Smooth muscle cell (in vitro differentiated cells): ENCODE measurements around the gene LRCH3. TPM values are rescaled to one million over a fixed set of nuclear protein-coding genes. Genes with fewer than 3 reads are reported as not detected.

ENCODE experiments used
- DNase-seq: peaks from one replicate; lab custom pipeline; 2025; ENCODE audit not compliant: unreplicated experiment; lab: John Stamatoyannopoulos, UW
- H2AFZ ChIP-seq: fragments of 200-600 bp; sonication (generic); 2 replicates; pipeline ENCODE4 v1.6.0; 2016; ENCODE audit warnings: antibody characterized with exemption, low read depth, mild to moderate bottlenecking
- H3F3A ChIP-seq: fragments of 200-600 bp; sonication (generic); 2 replicates; pipeline ENCODE4 v1.6.0; 2017; ENCODE audit warnings: antibody characterized with exemption, low read depth
- H3K27ac ChIP-seq: fragments of 200-600 bp; sonication (generic); 2 replicates; pipeline ENCODE4 v1.5.1; 2016; ENCODE audit warnings: low read depth, mild to moderate bottlenecking
- H3K27me3 ChIP-seq: fragments of 200-600 bp; sonication (generic); 2 replicates; pipeline ENCODE4 v1.6.1; 2016; ENCODE audit warnings: low read depth, mild to moderate bottlenecking
- H3K36me3 ChIP-seq: fragments of 200-600 bp; sonication (generic); 2 replicates; pipeline ENCODE4 v1.5.1; 2016; ENCODE audit warnings: low read depth
- H3K4me1 ChIP-seq: fragments of 200-600 bp; sonication (generic); 2 replicates; pipeline ENCODE4 v1.5.1; 2016; ENCODE audit warnings: low read depth
- H3K4me2 ChIP-seq: fragments of 200-600 bp; sonication (generic); 2 replicates; pipeline ENCODE4 v1.6.0; 2016; ENCODE audit warnings: mild to moderate bottlenecking
- H3K4me3 ChIP-seq: fragments of 200-600 bp; sonication (generic); 2 replicates; pipeline ENCODE4 v1.5.1; 2016; ENCODE audit warnings: mild to moderate bottlenecking
- H3K79me2 ChIP-seq: fragments of 200-600 bp; sonication (generic); 2 replicates; pipeline ENCODE4 v1.6.0; 2016; ENCODE audit warnings: low read depth, mild to moderate bottlenecking
- H3K9ac ChIP-seq: fragments of 200-600 bp; sonication (generic); 2 replicates; pipeline ENCODE4 v1.6.0; 2016; ENCODE audit warnings: low read depth
- H3K9me3 ChIP-seq: fragments of 200-600 bp; sonication (generic); replicated peaks from 2 replicates; pipeline ENCODE4 v1.5.1; 2016; ENCODE audit warnings: low read depth
- H4K20me1 ChIP-seq: fragments of 200-600 bp; sonication (generic); 2 replicates; pipeline ENCODE4 v1.6.0; 2016; ENCODE audit warnings: low read depth
- WGBS: methylation state at CpG from one replicate; pipeline ENCODE4 v1.1.7; 2016; ENCODE audit warnings: low lambda C conversion rate; 5-methylcytosine and 5-hydroxymethylcytosine counted together
- polyA plus RNA-seq: library from polyadenylated mRNA; unstranded; fragments of >200 nt; fragmentation: Nextera tagmentation; extraction: Ambion mirVana; gene quantifications from 2 replicates; pipeline ENCODE4 v1.2.1, GENCODE V29; 2016
- total RNA-seq: library from RNA; depleted of rRNA; stranded (reverse); fragments of >200 nt; gene quantifications from 2 replicates; pipeline ENCODE4 v1.2.3, GENCODE V29; 2014
- TF ChIP-seq, protein P1 (sequence below): fragments of 200-600 bp; sonication (generic); IDR thresholded peaks from 2 replicates; pipeline ENCODE4 v1.5.1; 2017; ENCODE audit warnings: borderline replicate concordance, mild to moderate bottlenecking, antibody characterized with exemption; ENCODE audit not compliant: insufficient read depth, poor library complexity, severe bottlenecking

The LRCH3 gene
- total and polyA plus RNA-seq, 2 experiments from 2014 or later: 15.6 to 31.7 TPM

DNA sequence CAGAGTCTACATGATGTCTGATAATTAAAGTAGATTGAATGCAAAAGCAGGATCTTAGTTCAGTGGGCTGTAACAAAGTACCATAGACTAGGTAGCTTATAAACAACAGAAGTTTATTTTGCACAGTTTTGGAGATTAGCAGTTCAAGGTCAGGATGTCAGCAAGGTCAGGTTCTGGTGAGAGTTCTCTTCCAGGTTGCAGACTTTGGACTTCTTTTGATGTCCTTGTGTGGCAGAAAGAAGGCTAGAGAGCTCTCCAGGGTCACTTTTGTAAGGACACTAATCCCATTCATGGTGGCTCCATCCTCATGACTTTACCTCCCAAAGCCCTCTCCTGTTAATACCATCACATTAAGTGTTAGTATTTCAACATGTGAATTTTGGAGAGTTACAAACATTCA is 29.3 kb upstream of the LRCH3 start:
- Histone ChIP-seq H3K9ac (no peak overlapping the region), H3K4me1 (no peaks in the 10 kb centered on the region), H3K27me3 (no peaks in the 10 kb centered on the region), H3K9me3 (no peaks in the 10 kb centered on the region), H3F3A (no peaks in the 10 kb centered on the region), H3K36me3 (peaks cover 17% of the 10 kb centered on the region), H3K27ac (no peak overlapping the region), H3K4me2 (no peak overlapping the region), H4K20me1 (peaks cover 55% of the 10 kb centered on the region), H3K79me2 (peaks cover 60% of the 10 kb centered on the region), H2AFZ (no peak overlapping the region), H3K4me3 (no peak overlapping the region)
- DNase-seq: no peak
- TF ChIP-seq, protein P1, sequence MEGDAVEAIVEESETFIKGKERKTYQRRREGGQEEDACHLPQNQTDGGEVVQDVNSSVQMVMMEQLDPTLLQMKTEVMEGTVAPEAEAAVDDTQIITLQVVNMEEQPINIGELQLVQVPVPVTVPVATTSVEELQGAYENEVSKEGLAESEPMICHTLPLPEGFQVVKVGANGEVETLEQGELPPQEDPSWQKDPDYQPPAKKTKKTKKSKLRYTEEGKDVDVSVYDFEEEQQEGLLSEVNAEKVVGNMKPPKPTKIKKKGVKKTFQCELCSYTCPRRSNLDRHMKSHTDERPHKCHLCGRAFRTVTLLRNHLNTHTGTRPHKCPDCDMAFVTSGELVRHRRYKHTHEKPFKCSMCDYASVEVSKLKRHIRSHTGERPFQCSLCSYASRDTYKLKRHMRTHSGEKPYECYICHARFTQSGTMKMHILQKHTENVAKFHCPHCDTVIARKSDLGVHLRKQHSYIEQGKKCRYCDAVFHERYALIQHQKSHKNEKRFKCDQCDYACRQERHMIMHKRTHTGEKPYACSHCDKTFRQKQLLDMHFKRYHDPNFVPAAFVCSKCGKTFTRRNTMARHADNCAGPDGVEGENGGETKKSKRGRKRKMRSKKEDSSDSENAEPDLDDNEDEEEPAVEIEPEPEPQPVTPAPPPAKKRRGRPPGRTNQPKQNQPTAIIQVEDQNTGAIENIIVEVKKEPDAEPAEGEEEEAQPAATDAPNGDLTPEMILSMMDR: no peak

DNA sequence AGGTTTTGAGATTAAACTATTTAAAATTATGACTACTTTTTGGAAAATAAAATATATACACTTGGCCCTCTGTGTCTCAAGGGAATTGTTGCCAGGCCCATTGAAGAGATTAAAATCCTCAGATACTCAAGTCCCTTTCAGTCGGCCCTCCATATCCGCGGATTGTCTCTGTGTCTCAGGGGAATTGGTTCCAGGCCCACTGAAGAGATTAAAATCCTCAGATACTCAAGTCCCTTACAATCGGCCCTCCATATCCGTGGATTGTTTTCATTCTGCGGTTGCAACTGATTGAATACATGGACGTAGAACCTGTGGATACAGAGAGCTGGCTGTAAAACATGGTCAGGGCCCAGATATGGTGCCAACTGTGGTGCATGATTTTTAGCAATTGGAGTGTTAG is 15.7 kb upstream of the LRCH3 start:
- no peaks in the 10 kb centered on the region for H3K4me1 ChIP-seq
- no peak for DNase-seq
- no peaks in the 10 kb centered on the region for H3K9me3 ChIP-seq
- TF ChIP-seq, protein P1: no peak
- no peak overlapping the region for H3K4me2 ChIP-seq
- 95% methylated on average over 7 of the region's 7 CpGs for WGBS
- no peak overlapping the region for H3K4me3 ChIP-seq
- H3F3A ChIP-seq: no peaks in the 10 kb centered on the region
- no peak overlapping the region for H3K27ac ChIP-seq
- H2AFZ ChIP-seq: no peak overlapping the region
- no peaks in the 10 kb centered on the region for H3K27me3 ChIP-seq
- H4K20me1 ChIP-seq: peaks cover 7% of the 10 kb centered on the region
- peaks cover 48% of the 10 kb centered on the region for H3K36me3 ChIP-seq
- no peaks in the 10 kb centered on the region for H3K79me2 ChIP-seq
- no peak overlapping the region for H3K9ac ChIP-seq

DNA sequence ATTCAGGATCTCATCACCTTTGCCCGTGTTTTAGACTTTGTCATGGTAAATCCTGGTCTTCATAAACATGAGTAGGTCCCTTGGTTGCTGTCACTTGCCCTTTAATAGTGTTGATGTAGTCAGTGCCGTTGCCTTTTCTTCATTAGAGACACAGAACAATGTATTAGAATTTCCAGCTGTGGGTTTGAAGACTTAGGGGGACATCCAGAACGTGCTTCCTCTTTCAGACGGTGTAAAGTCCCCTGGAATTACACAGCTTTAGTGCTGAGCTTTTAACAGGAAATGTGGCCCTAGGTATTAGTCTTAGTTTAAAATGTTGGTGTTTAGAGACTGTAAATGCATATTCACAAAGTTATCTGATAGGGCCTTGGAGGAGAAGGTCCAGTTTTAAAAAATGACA is 8.8 kb upstream of the LRCH3 start:
- H2AFZ ChIP-seq: no peak overlapping the region
- H3K4me1 ChIP-seq: peaks cover 5% of the 10 kb centered on the region
- no peak overlapping the region for H3K27ac ChIP-seq
- H4K20me1 ChIP-seq: no peaks in the 10 kb centered on the region
- no peaks in the 10 kb centered on the region for H3K9me3 ChIP-seq
- no peak for DNase-seq
- no peaks in the 10 kb centered on the region for H3K27me3 ChIP-seq
- H3K4me2 ChIP-seq: no peak overlapping the region
- no peak overlapping the region for H3K4me3 ChIP-seq
- H3F3A ChIP-seq: no peaks in the 10 kb centered on the region
- H3K9ac ChIP-seq: no peak overlapping the region
- no peaks in the 10 kb centered on the region for H3K79me2 ChIP-seq
- WGBS: 87% methylated on average over 4 of the region's 4 CpGs
- TF ChIP-seq, protein P1: no peak
- peaks cover 26% of the 10 kb centered on the region for H3K36me3 ChIP-seq

DNA sequence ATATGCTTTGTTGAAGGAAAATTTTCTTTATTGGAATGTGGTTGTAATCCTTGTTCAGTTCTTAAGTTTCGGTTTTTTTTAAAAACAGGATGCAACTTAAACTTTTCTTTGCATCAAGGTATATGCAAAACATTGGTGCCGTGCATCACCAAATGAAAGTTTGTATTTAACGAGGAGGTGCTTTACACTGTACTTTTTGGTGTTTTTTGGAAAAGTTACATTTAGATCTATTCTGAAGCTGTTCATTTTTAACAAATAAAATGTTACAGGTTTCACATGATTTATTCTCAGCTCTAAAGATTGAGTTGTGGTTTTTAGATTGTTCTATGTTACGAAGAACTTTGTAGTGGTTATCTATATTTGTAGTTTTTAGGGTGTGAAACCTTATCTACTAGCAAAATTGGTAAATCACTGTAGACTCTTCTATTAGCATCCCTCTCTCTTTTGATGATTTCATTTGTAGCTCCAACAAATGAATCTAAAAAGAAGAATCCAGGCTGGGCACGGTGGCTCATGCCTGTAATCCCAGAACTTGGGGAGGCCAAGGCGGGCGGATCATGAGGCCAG is 7.0 kb upstream of the LRCH3 start:
- no peaks in the 10 kb centered on the region for H4K20me1 ChIP-seq
- no peak overlapping the region for H3K9ac ChIP-seq
- TF ChIP-seq, protein P1: no peak
- H3K4me1 ChIP-seq: peaks cover 5% of the 10 kb centered on the region
- DNase-seq: no peak
- H3F3A ChIP-seq: peaks cover 9% of the 10 kb centered on the region
- H3K27me3 ChIP-seq: no peaks in the 10 kb centered on the region
- H3K4me2 ChIP-seq: no peak overlapping the region
- WGBS: 97% methylated on average over 7 of the region's 7 CpGs
- peaks cover 10% of the 10 kb centered on the region for H3K36me3 ChIP-seq
- no peak overlapping the region for H3K4me3 ChIP-seq
- no peaks in the 10 kb centered on the region for H3K9me3 ChIP-seq
- no peaks in the 10 kb centered on the region for H3K79me2 ChIP-seq
- H2AFZ ChIP-seq: no peak overlapping the region
- no peak overlapping the region for H3K27ac ChIP-seq
